H9 (cell line): ENCODE results near the gene FLNA. TPM values are rescaled to one million over a fixed set of nuclear protein-coding genes. Genes with fewer than 3 reads are reported as not detected.

Experiments
- DNase-seq: peaks from one replicate; pipeline ENCODE4 v3.0.0-alpha.2; 2017
- H2AFZ ChIP-seq: one replicate; pipeline ENCODE4 v1.6.1; 2013; ENCODE audit warnings: mild to moderate bottlenecking, low read length, control low read depth, moderate library complexity
- H2AK5ac ChIP-seq: 2 replicates; pipeline ENCODE4 v1.6.1; 2013; ENCODE audit warnings: low read length, control low read depth, mixed read lengths; ENCODE audit not compliant: insufficient read length
- H2BK120ac ChIP-seq: one replicate; pipeline ENCODE4 v1.6.1; 2013; ENCODE audit warnings: low read depth, mild to moderate bottlenecking, low read length, control low read depth, inconsistent platforms; ENCODE audit not compliant: poor library complexity, severe bottlenecking
- H2BK12ac ChIP-seq: 2 replicates; pipeline ENCODE4 v1.6.1; 2013; ENCODE audit warnings: low read length, control low read depth, mixed read lengths, low read depth; ENCODE audit not compliant: insufficient read length
- H2BK15ac ChIP-seq: 2 replicates; pipeline ENCODE4 v1.6.1; 2013; ENCODE audit warnings: low read depth, low read length, control low read depth
- H2BK20ac ChIP-seq: one replicate; pipeline ENCODE4 v1.6.1; 2013; ENCODE audit warnings: low read depth, mild to moderate bottlenecking, low read length, control low read depth, inconsistent platforms; ENCODE audit not compliant: poor library complexity, severe bottlenecking
- H2BK5ac ChIP-seq: 2 replicates; pipeline ENCODE4 v1.6.1; 2013; ENCODE audit warnings: low read length, control low read depth, mixed read lengths; ENCODE audit not compliant: insufficient read length
- H3K14ac ChIP-seq: 2 replicates; pipeline ENCODE4 v1.6.1; 2013; ENCODE audit warnings: low read length, control low read depth; ENCODE audit not compliant: insufficient read depth
- H3K18ac ChIP-seq: 2 replicates; pipeline ENCODE4 v1.6.1; 2013; ENCODE audit warnings: low read depth, mild to moderate bottlenecking, mixed read lengths, low read length, control low read depth; ENCODE audit not compliant: insufficient read length
- H3K23ac ChIP-seq: 2 replicates; pipeline ENCODE4 v1.6.1; 2013; ENCODE audit warnings: low read length, control low read depth, mixed read lengths, low read depth; ENCODE audit not compliant: insufficient read length
- H3K23me2 ChIP-seq: 2 replicates; pipeline ENCODE4 v1.6.1; 2013; ENCODE audit warnings: low read depth, mild to moderate bottlenecking, mixed read lengths, low read length, control low read depth; ENCODE audit not compliant: insufficient read length, poor library complexity, severe bottlenecking
- H3K27ac ChIP-seq: 2 replicates; pipeline ENCODE4 v1.5.1; 2013; ENCODE audit warnings: low read length, control low read depth, mixed read lengths, low read depth; ENCODE audit not compliant: insufficient read length
- H3K27me3 ChIP-seq: 2 replicates; pipeline ENCODE4 v1.6.1; 2013; ENCODE audit warnings: low read length, control low read depth, inconsistent platforms; ENCODE audit not compliant: insufficient read depth
- H3K4ac ChIP-seq: 2 replicates; pipeline ENCODE4 v1.6.1; 2013; ENCODE audit warnings: low read depth, mild to moderate bottlenecking, control low read depth, inconsistent platforms, low read length, moderate library complexity
- H3K4me1 ChIP-seq: 2 replicates; pipeline ENCODE4 v1.6.1; 2013; ENCODE audit warnings: low read length, control low read depth, inconsistent platforms; ENCODE audit not compliant: insufficient read depth
- H3K4me2 ChIP-seq: 2 replicates; pipeline ENCODE4 v1.6.1; 2013; ENCODE audit warnings: low read length, control low read depth, mixed read lengths; ENCODE audit not compliant: insufficient read length, insufficient read depth
- H3K56ac ChIP-seq: 2 replicates; pipeline ENCODE4 v1.6.1; 2013; ENCODE audit warnings: low read depth, mild to moderate bottlenecking, mixed read lengths, low read length, control low read depth; ENCODE audit not compliant: insufficient read length
- H3K79me1 ChIP-seq: 2 replicates; pipeline ENCODE4 v1.6.1; 2013; ENCODE audit warnings: low read depth, mild to moderate bottlenecking, moderate library complexity, low read length, control low read depth, inconsistent platforms; ENCODE audit not compliant: insufficient read depth, poor library complexity, severe bottlenecking
- H3K79me2 ChIP-seq: 2 replicates; pipeline ENCODE4 v1.6.1; 2013; ENCODE audit warnings: low read length, control low read depth, inconsistent platforms; ENCODE audit not compliant: insufficient read depth
- H3K9ac ChIP-seq: 2 replicates; pipeline ENCODE4 v1.6.1; 2013; ENCODE audit warnings: low read length, control low read depth, mixed read lengths; ENCODE audit not compliant: insufficient read length; ENCODE audit errors: extremely low read depth
- H3K9me3 ChIP-seq: one replicate; pipeline ENCODE4 v1.6.1; 2013; ENCODE audit warnings: low read depth, low read length, inconsistent platforms; ENCODE audit not compliant: control insufficient read depth
- H3T11ph ChIP-seq: one replicate; pipeline ENCODE4 v1.6.1; 2013; ENCODE audit warnings: mild to moderate bottlenecking, low read length, control low read depth, inconsistent platforms
- H4K20me1 ChIP-seq: one replicate; pipeline ENCODE4 v1.6.1; 2013; ENCODE audit not compliant: control insufficient read depth, insufficient read length, insufficient read depth
- H4K5ac ChIP-seq: 2 replicates; pipeline ENCODE4 v1.6.1; 2013; ENCODE audit warnings: low read depth, mild to moderate bottlenecking, mixed read lengths, low read length, control low read depth; ENCODE audit not compliant: insufficient read length
- H4K8ac ChIP-seq: replicated peaks from 2 replicates; pipeline ENCODE4 v1.6.1; 2013; ENCODE audit warnings: low read length, control low read depth, mixed read lengths, low read depth; ENCODE audit not compliant: insufficient read length
- H4K91ac ChIP-seq: 2 replicates; pipeline ENCODE4 v1.6.1; 2013; ENCODE audit warnings: low read depth, mild to moderate bottlenecking, moderate library complexity, mixed read lengths, low read length, control low read depth; ENCODE audit not compliant: insufficient read length
- H3K27ac Mint-ChIP-seq, 3 experiments: 2 replicates in 2 of 3; 3 replicates in 1 of 3; pipeline ENCODE4 v1.8.0; 2020 to 2021; ENCODE audit warnings: mixed read lengths in 3 of 3, mild to moderate bottlenecking in 1 of 3, moderate library complexity in 1 of 3
- H3K27me3 Mint-ChIP-seq: 2 replicates; pipeline ENCODE4 v1.8.0; 2021; ENCODE audit warnings: low read depth, mild to moderate bottlenecking, moderate library complexity, mixed read lengths
- H3K36me3 Mint-ChIP-seq, 3 experiments: 2 replicates in 2 of 3; 3 replicates in 1 of 3; pipeline ENCODE4 v1.8.0; 2020 to 2021; ENCODE audit warnings: low read depth in 3 of 3, mixed read lengths in 3 of 3; ENCODE audit not compliant: insufficient read depth in 1 of 3
- H3K4me1 Mint-ChIP-seq, 2 experiments: 2 replicates each; pipeline ENCODE4 v1.8.0; 2020; ENCODE audit warnings: mixed read lengths in 2 of 2
- H3K4me3 Mint-ChIP-seq, 2 experiments: 2 replicates in 1 of 2; 3 replicates in 1 of 2; pipeline ENCODE4 v1.8.0; 2020 to 2021; ENCODE audit warnings: mild to moderate bottlenecking in 2 of 2, mixed read lengths in 2 of 2, moderate library complexity in 1 of 2
- H3K9me3 Mint-ChIP-seq, 2 experiments: 2 replicates in 1 of 2; 3 replicates in 1 of 2; pipeline ENCODE4 v1.8.0; 2020; ENCODE audit warnings: mild to moderate bottlenecking in 2 of 2, mixed read lengths in 2 of 2, moderate library complexity in 1 of 2
- WGBS: extraction: QIAGEN DNeasy Blood & Tissue Kit; methylation state at CpG from one replicate; pipeline ENCODE4 v1.1.7; 2013; ENCODE audit warnings: missing lambda C conversion rate, low lambda C conversion rate, mixed read lengths; ENCODE audit not compliant: insufficient read length; ENCODE audit errors: extremely low coverage; 5-methylcytosine and 5-hydroxymethylcytosine counted together
- total RNA-seq: library from RNA; stranded (reverse); gene quantifications from 2 replicates; pipeline ENCODE4 v1.2.1, GENCODE V29; 2021
- TF ChIP-seq, protein P1 (sequence below): fragments of 200-600 bp; sonication (generic); conservative IDR thresholded peaks from 3 replicates; pipeline ENCODE4 v1.8.0; 2021; ENCODE audit warnings: antibody characterized with exemption, mild to moderate bottlenecking

Gene FLNA
- total RNA-seq, 1 experiment from 2014 or later, result 957 TPM

DNA sequence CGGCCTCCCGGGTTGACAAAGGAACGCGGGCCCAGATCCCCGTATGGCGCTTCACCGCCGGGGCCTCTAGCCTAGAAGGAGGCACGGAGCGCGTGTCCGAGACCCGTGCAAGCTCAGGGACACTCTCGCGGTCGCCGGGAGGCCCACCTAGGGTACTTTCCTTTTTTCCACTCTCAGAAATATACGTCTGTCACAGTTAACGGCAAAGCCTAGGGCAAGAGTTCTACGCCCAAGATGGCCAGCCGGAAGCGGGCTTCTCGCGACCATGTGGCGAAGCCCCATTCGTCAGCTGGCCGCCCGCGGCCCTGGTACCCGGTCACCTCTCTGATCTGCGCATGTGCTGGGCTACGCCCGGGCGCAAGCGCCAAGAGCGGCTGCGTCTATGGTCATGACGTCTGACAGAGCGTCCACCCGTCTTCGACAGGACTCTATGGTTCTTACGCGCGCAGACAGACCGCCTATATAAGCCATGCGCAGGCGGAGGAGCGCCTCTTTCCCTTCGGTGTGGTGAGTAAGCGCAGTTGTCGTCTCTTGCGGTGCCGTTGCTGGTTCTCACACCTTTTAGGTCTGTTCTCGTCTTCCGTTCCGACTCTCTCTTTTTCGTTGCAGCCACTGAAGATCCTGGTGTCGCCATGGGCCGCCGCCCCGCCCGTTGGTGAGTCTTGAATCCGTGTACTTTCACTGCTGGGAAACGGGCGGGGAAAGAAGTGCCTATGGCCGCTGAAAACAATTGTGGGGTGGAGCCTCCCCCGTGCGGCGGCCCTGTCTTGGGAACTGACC is 23.6 kb upstream of the FLNA start, which contains the start of gene RPL10:
RPL10 (plus strand) TSS at position 490 of the 780 bp plus-strand sequence; CDS start at position 633, 143 bp downstream.
- no peak within 1 kb of the TSS for H2BK20ac ChIP-seq
- H3K9me3 Mint-ChIP-seq, result peaks cover 54 to 55% of the 10 kb centered on the region in 2 experiments
- H3K18ac ChIP-seq, result peak within 1 kb of the TSS; percentile 96
- H3K9ac ChIP-seq, result peak within 1 kb of the TSS; percentile 99
- peaks cover 0 to 15% of the 10 kb centered on the region in 2 experiments; a peak in 2 of 4 replicates for H3K4me1 Mint-ChIP-seq
- H3K14ac ChIP-seq, result peak within 1 kb of the TSS; percentile 98
- H3K9me3 ChIP-seq, result peaks cover 27% of the 10 kb centered on the region
- no peak within 1 kb of the TSS for H2BK12ac ChIP-seq
- peak within 1 kb of the TSS; percentile 72 for H4K5ac ChIP-seq
- H3K23ac ChIP-seq, result no peak within 1 kb of the TSS
- H3K27ac Mint-ChIP-seq, result peak within 1 kb of the TSS; percentile 97 to 99 (median 99)
- TF ChIP-seq, protein P1, sequence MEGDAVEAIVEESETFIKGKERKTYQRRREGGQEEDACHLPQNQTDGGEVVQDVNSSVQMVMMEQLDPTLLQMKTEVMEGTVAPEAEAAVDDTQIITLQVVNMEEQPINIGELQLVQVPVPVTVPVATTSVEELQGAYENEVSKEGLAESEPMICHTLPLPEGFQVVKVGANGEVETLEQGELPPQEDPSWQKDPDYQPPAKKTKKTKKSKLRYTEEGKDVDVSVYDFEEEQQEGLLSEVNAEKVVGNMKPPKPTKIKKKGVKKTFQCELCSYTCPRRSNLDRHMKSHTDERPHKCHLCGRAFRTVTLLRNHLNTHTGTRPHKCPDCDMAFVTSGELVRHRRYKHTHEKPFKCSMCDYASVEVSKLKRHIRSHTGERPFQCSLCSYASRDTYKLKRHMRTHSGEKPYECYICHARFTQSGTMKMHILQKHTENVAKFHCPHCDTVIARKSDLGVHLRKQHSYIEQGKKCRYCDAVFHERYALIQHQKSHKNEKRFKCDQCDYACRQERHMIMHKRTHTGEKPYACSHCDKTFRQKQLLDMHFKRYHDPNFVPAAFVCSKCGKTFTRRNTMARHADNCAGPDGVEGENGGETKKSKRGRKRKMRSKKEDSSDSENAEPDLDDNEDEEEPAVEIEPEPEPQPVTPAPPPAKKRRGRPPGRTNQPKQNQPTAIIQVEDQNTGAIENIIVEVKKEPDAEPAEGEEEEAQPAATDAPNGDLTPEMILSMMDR, result no peak
- peak within 1 kb of the TSS; percentile 39 for H2BK120ac ChIP-seq
- H2AFZ ChIP-seq, result no peak within 1 kb of the TSS
- H4K91ac ChIP-seq, result peak within 1 kb of the TSS; percentile 36
- no CpG with 5 or more reads among the region's 69 CpGs for WGBS
- H3K27ac ChIP-seq, result peak within 1 kb of the TSS; percentile 70
- peak within 1 kb of the TSS; percentile 91 for H3K4me2 ChIP-seq
- no peaks in the 10 kb centered on the region for H3K4me1 ChIP-seq
- H3T11ph ChIP-seq, result no peak within 1 kb of the TSS
- peak within 1 kb of the TSS; percentile 60 for H3K56ac ChIP-seq
- peak within 1 kb of the TSS; percentile 56 for H3K4ac ChIP-seq
- H3K27me3 ChIP-seq, result no peaks in the 10 kb centered on the region
- no peak within 1 kb of the TSS for H2AK5ac ChIP-seq
- peak; percentile 95 for DNase-seq
- H4K8ac ChIP-seq, result no peak within 1 kb of the TSS
- H2BK15ac ChIP-seq, result no peak within 1 kb of the TSS
- H3K27me3 Mint-ChIP-seq, result peaks cover 5% of the 10 kb centered on the region
- H3K79me1 ChIP-seq, result no peaks in the 10 kb centered on the region
- H4K20me1 ChIP-seq, result no peaks in the 10 kb centered on the region
- peaks cover 30 to 40% (median 30%) of the 10 kb centered on the region in 3 experiments for H3K36me3 Mint-ChIP-seq
- H3K4me3 Mint-ChIP-seq, result peak within 1 kb of the TSS; percentile 96 to 97
- H3K79me2 ChIP-seq, result peaks cover 3% of the 10 kb centered on the region; the same call in 1 of the 2 replicates
- H2BK5ac ChIP-seq, result peak within 1 kb of the TSS; percentile 85
- peaks cover 16% of the 10 kb centered on the region for H3K23me2 ChIP-seq
